ENCODE results near the gene NACC1. TPM values are rescaled to one million over a fixed set of nuclear protein-coding genes. Genes with fewer than 3 reads are reported as not detected.

Gene NACC1
- total and polyA plus RNA-seq, 2 of the 13 experiments (the other 11 are each of a cell fraction or from before 2014, with no cell fraction given), result 31.8 to 42.3 TPM

GRCh38 chr19:13150187-13150930 is 32.3 kb downstream of the NACC1 start, which contains the start of the genes IER2 and STX10:
Gene IER2 (plus strand): TSS chr19:13150411. CDS start chr19:13153187, 2,776 bp downstream.
Gene STX10 (minus strand): TSS chr19:13150375. CDS start chr19:13150173, 202 bp downstream.
- H3K79me2 ChIP-seq (ENCODE audit: insufficient read depth, low read length), result peaks cover 49% of the 10 kb centered on the region
- H3K9ac ChIP-seq (ENCODE audit: insufficient read depth, low read depth, low read length), result peak within 1 kb of the TSS; percentile 98
- peak within 1 kb of the TSS; percentile 92 to 97 (median 96) for H3K4me3 ChIP-seq (replicated peaks in 1 of 3; ENCODE audit: insufficient read depth in 1 of 3, low read depth in 2 of 3, low read length in 3 of 3)
- FAIRE-seq (peak; percentile 83), ATAC-seq (peak; percentile 68), DNase-seq (ENCODE audit: low spot score) (peak; percentile 91)
- ChIA-PET CTCF (ENCODE audit: low intra/inter-chr PET ratio, low total read pairs) (interaction anchor here (1.4 to 1.6 kb wide), 2 partner anchors 45 to 84 kb away, joined by 4 to 7 read pairs; no protein-coding TSS in a partner anchor), POLR2A (interaction anchor here (0.5 to 3.1 kb wide), 14 partner anchors 9 to 185 kb away, joined by 3 to 39 read pairs (median 4); partner anchors contain the start of gene NACC1)
- no peak within 1 kb of the TSS for H2AFZ ChIP-seq (ENCODE audit: low read length)
- in situ Hi-C loops (cut with HindIII; ENCODE audit: extremely low pct_ligation_motif_present, low pct_unique_long_range_greater_than_20kb), result loop anchor here (5.0 kb wide), 2 partner anchors 33 to 42 kb away; partner anchors contain the start of genes NACC1 and TRMT1
- H3K27ac ChIP-seq (ENCODE audit: extremely low read length, insufficient read depth, low read length), result peak within 1 kb of the TSS; percentile 94
- H3K27me3 ChIP-seq (ENCODE audit: control insufficient read depth in 1 of 2, insufficient read depth in 2 of 2, low read length in 2 of 2), result no peaks in the 10 kb centered on the region; a peak in 1 of 5 replicates
- BruUV-seq (replicated peaks), result no TSS peak
- H3K4me1 ChIP-seq (ENCODE audit: insufficient read depth, low read length), result peaks cover 29% of the 10 kb centered on the region
- WGBS (ENCODE audit: low lambda C conversion rate), result 0% methylated on average over 14 of the region's 51 CpGs
- no peaks in the 10 kb centered on the region for H3K9me3 ChIP-seq (ENCODE audit: low read length)
- peak within 1 kb of the TSS; percentile 98 for H3K4me2 ChIP-seq (ENCODE audit: low read depth, low read length)
- peaks cover 3% of the 10 kb centered on the region; the same call in 1 of the 2 replicates for H4K20me1 ChIP-seq (ENCODE audit: insufficient read depth, low read length)
- H3K36me3 ChIP-seq (replicated peaks in 1 of 2; ENCODE audit: control insufficient read depth in 1 of 2, insufficient read depth in 2 of 2, low read length in 2 of 2), result peaks cover 0 to under 1% of the 10 kb centered on the region in 2 experiments; a peak in 2 of 5 replicates
- intact Hi-C loops (cut with micrococcal nuclease; ENCODE audit: unreplicated experiment), result loop anchor here (2.0 to 5.0 kb wide), 3 partner anchors 16 to 697 kb away; partner anchors contain the start of genes NACC1 and TRMT1
- TF ChIP-seq ZNF7 (CRISPR knock-in tag; IDR thresholded peaks at IDR 0.05) (no peak), TEAD2 (CRISPR knock-in tag; IDR thresholded peaks at IDR 0.05) (no peak), ZKSCAN8 (CRISPR knock-in tag; IDR thresholded peaks at IDR 0.05; ENCODE audit: borderline replicate concordance) (0 out of 2 replicates have a peak, but pooled peaks have one; percentile 53), CAMTA2 (CRISPR knock-in tag; IDR thresholded peaks at IDR 0.05; ENCODE audit: borderline replicate concordance) (no peak), ZBTB8A (CRISPR knock-in tag; IDR thresholded peaks at IDR 0.05; ENCODE audit: borderline replicate concordance, low read depth) (no peak), DMTF1 (CRISPR knock-in tag; IDR thresholded peaks at IDR 0.05) (no peak), CCAR2 (optimal IDR thresholded peaks at IDR 0.05; ENCODE audit: low read depth, low read length) (peak; percentile 58), HNRNPK (IDR thresholded peaks at IDR 0.05; ENCODE audit: low read depth, low read length, poor library complexity, severe bottlenecking) (no peak), HBP1 (CRISPR knock-in tag; IDR thresholded peaks at IDR 0.05; ENCODE audit: low read depth) (no peak; the same call in none of the 2 replicates), MAF1 (CRISPR knock-in tag; IDR thresholded peaks at IDR 0.05; ENCODE audit: borderline replicate concordance) (no peak)

Measured in HepG2 (cell line).